HG03565 (cell line): ENCODE data around the gene CDK19.
"Not testable (repeated sequence)": the region's sequence is repeated elsewhere in the genome, so short reads cannot be mapped to it uniquely, and the experiment has no call there.

Source experiments
- ATAC-seq: cut with Tn5 transposase; IDR thresholded peaks from one replicate; pipeline ENCODE4 v1.9.1; 2021; ENCODE audit warnings: mild to moderate bottlenecking, moderate library complexity; ENCODE audit not compliant: unreplicated experiment

Gene CDK19

GRCh38 chr6:110593637-110594036 is 221.6 kb downstream of the CDK19 start:
- ATAC-seq: no peak

GRCh38 chr6:110592765-110593164 is 222.5 kb downstream of the CDK19 start:
- ATAC-seq: no peak

- no peak for ATAC-seq
These were observed 224.4 kb downstream of the CDK19 start for GRCh38 chr6:110590821-110591351.

- peak; percentile 95 for ATAC-seq
These were observed 225.3 kb downstream of the CDK19 start for GRCh38 chr6:110589865-110590513.

- no peak for ATAC-seq
These were observed 227.9 kb downstream of the CDK19 start for GRCh38 chr6:110587328-110587727.

- no peak for ATAC-seq
These were observed 233.6 kb downstream of the CDK19 start for GRCh38 chr6:110581679-110582078.

- not testable (repeated sequence) for ATAC-seq
These were observed 237.6 kb downstream of the CDK19 start for GRCh38 chr6:110577596-110578167.

- no peak for ATAC-seq
These were observed 239.3 kb downstream of the CDK19 start for GRCh38 chr6:110575925-110576463.

- no peak for ATAC-seq
These were observed 240.5 kb downstream of the CDK19 start for GRCh38 chr6:110574817-110575216.

- ATAC-seq: no peak
These were observed 241.7 kb downstream of the CDK19 start for GRCh38 chr6:110573537-110573936.

- no peak for ATAC-seq
These were observed 242.1 kb downstream of the CDK19 start for GRCh38 chr6:110573136-110573535.

GRCh38 chr6:110567957-110568696 is 247.1 kb downstream of the CDK19 start:
- ATAC-seq: no peak

- no peak for ATAC-seq
These were observed 248.7 kb downstream of the CDK19 start for GRCh38 chr6:110566346-110567125.

GRCh38 chr6:110564703-110565421 is 250.4 kb downstream of the CDK19 start:
- no peak for ATAC-seq

- no peak for ATAC-seq
These were observed 251.6 kb downstream of the CDK19 start for GRCh38 chr6:110563711-110564110.

GRCh38 chr6:110562316-110562915 is 252.9 kb downstream of the CDK19 start:
- no peak for ATAC-seq

- no peak for ATAC-seq
These were observed 253.6 kb downstream of the CDK19 start for GRCh38 chr6:110561696-110562095.

GRCh38 chr6:110561008-110561396 is 254.3 kb downstream of the CDK19 start:
- ATAC-seq: no peak

GRCh38 chr6:110560239-110561007 is 254.8 kb downstream of the CDK19 start:
- no peak for ATAC-seq
